H1 (cell line): Measurements from ENCODE around the gene ACVR1.

Experiments used
- BRCA1 ChIP-seq: IDR thresholded peaks from 2 replicates; pipeline ENCODE4 v1.6.1; 2012; ENCODE audit warnings: low read depth, low read length, improper control_type of control experiment
- CTCF ChIP-seq, 3 experiments: IDR thresholded peaks; 1 replicate in 2 of 3; 2 replicates in 1 of 3; pipeline versions ENCODE4 v1.5.1 to v1.6.1; 2011; ENCODE audit warnings: low read length in 3 of 3, mild to moderate bottlenecking in 3 of 3, inconsistent platforms in 2 of 3, low read depth in 1 of 3, moderate library complexity in 1 of 3; ENCODE audit not compliant: insufficient read depth in 1 of 3; ENCODE audit errors: control extremely low read depth in 1 of 3
- EGR1 ChIP-seq: IDR thresholded peaks from 2 replicates; pipeline ENCODE4 v1.6.1; 2011; ENCODE audit warnings: low read depth, low read length, borderline replicate concordance
- EP300 ChIP-seq, 2 experiments: IDR thresholded peaks; 1 replicate in 1 of 2; 2 replicates in 1 of 2; pipeline ENCODE4 v1.6.1; 2011 to 2012; ENCODE audit warnings: low read depth in 2 of 2, low read length in 2 of 2, mild to moderate bottlenecking in 2 of 2, borderline replicate concordance in 1 of 2, inconsistent platforms in 1 of 2, moderate library complexity in 1 of 2
- FOSL1 ChIP-seq: IDR thresholded peaks from 2 replicates; pipeline ENCODE4 v1.6.1; 2011; ENCODE audit warnings: mild to moderate bottlenecking, low read depth, low read length, moderate library complexity; ENCODE audit not compliant: insufficient read depth
- GABPA ChIP-seq: IDR thresholded peaks from 2 replicates; pipeline ENCODE4 v1.6.1; 2011; ENCODE audit warnings: mild to moderate bottlenecking, low read length, moderate library complexity, borderline replicate concordance; ENCODE audit not compliant: insufficient read depth
- JUND ChIP-seq: IDR thresholded peaks from 2 replicates; pipeline ENCODE4 v1.6.1; 2011; ENCODE audit warnings: mild to moderate bottlenecking, improper control_type of control experiment, low read length
- POLR2A ChIP-seq, 2 experiments: IDR thresholded peaks; 1 replicate in 1 of 2; 2 replicates in 1 of 2; pipeline ENCODE4 v1.6.1; 2011; ENCODE audit warnings: low read depth in 2 of 2, low read length in 2 of 2, mild to moderate bottlenecking in 2 of 2; ENCODE audit errors: control extremely low read depth in 1 of 2
- RAD21 ChIP-seq, 2 experiments: IDR thresholded peaks in 1 of 2; conservative IDR thresholded peaks in 1 of 2; 2 replicates each; pipeline ENCODE4 v1.6.1; 2011; ENCODE audit warnings: low read depth in 2 of 2, low read length in 2 of 2, improper control_type of control experiment in 1 of 2, inconsistent platforms in 1 of 2, mild to moderate bottlenecking in 1 of 2, moderate library complexity in 1 of 2
- SP1 ChIP-seq: IDR thresholded peaks from 2 replicates; pipeline ENCODE4 v1.6.1; 2011; ENCODE audit warnings: low read depth, low read length
- TEAD4 ChIP-seq: IDR thresholded peaks from 2 replicates; pipeline ENCODE4 v1.6.1; 2012; ENCODE audit warnings: low read depth, low read length, inconsistent platforms, mixed read lengths
- USF2 ChIP-seq: IDR thresholded peaks from 2 replicates; pipeline ENCODE4 v1.6.1; 2011; ENCODE audit warnings: low read length, improper control_type of control experiment
- YY1 ChIP-seq: IDR thresholded peaks from 2 replicates; pipeline ENCODE4 v1.6.1; 2011; ENCODE audit warnings: low read depth, mild to moderate bottlenecking, low read length
- ZNF274 ChIP-seq: IDR thresholded peaks from 2 replicates; pipeline ENCODE4 v1.7.0; 2012; ENCODE audit warnings: low read length, borderline replicate concordance; ENCODE audit errors: extremely low read depth

DNA sequence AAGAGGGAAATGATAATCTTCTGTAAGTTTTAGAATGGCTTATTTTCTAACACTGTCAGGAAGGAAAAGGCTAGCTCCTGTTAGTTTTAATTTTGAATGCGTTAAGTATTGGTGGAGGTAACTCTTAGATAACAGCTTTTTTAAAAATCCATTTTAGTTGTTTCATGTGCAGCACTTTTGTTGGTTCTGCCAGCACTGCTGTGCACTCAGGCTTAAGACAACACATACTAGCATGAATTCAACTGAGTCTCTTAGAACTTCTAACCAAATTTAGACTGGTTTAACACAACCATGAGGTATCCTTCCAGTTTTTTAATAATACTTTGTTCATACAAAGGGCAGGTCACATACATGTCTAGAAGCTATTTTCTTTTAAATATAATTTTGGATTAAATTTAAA, 42.4 kb downstream of the ACVR1 start:
- TF ChIP-seq BRCA1, result no peak
- no peak for TF ChIP-seq FOSL1
- TF ChIP-seq CTCF (IDR thresholded peaks at IDR 0.05; ENCODE audit: control extremely low read depth in 1 of 3, insufficient read depth in 1 of 3, low read depth in 1 of 3, low read length in 3 of 3), result no peak
- TF ChIP-seq POLR2A (IDR thresholded peaks at IDR 0.05; ENCODE audit: control extremely low read depth in 1 of 2, low read depth in 2 of 2, low read length in 2 of 2), result no peak
- TF ChIP-seq RAD21 (IDR thresholded peaks at IDR 0.05 in 1 of 2, conservative IDR thresholded peaks at IDR 0.05 in 1 of 2; ENCODE audit: low read depth in 2 of 2, low read length in 2 of 2), result no peak
- TF ChIP-seq ZNF274, result no peak
- TF ChIP-seq GABPA, result no peak
- no peak for TF ChIP-seq EGR1
- no peak for TF ChIP-seq YY1
- TF ChIP-seq USF2, result no peak
- no peak for TF ChIP-seq EP300 (IDR thresholded peaks at IDR 0.05; ENCODE audit: borderline replicate concordance in 1 of 2, low read depth in 2 of 2, low read length in 2 of 2)
- no peak for TF ChIP-seq TEAD4
- no peak for TF ChIP-seq JUND
- TF ChIP-seq SP1, result no peak
